Measurements from ENCODE around the gene TCP11L2.

- no peak for TF ChIP-seq ZSCAN18 (tag by site-specific recombination; IDR thresholded peaks at IDR 0.05)
- no peak for TF ChIP-seq ZSCAN16 (tag by site-specific recombination; IDR thresholded peaks at IDR 0.05)
- no peak for TF ChIP-seq CTCF (tag by site-specific recombination; IDR thresholded peaks at IDR 0.05)
- no peak for TF ChIP-seq ZBTB49 (tag by site-specific recombination; IDR thresholded peaks at IDR 0.05; ENCODE audit: low read depth)
- TF ChIP-seq ATF2 (tag by site-specific recombination; IDR thresholded peaks at IDR 0.05; ENCODE audit: low read depth), result no peak
- TF ChIP-seq BCL11A (tag by site-specific recombination; IDR thresholded peaks at IDR 0.05; ENCODE audit: low read depth), result no peak
- TF ChIP-seq ZBTB1 (tag by site-specific recombination; IDR thresholded peaks at IDR 0.05), result no peak
- no peak for TF ChIP-seq ZNF529 (tag by site-specific recombination; IDR thresholded peaks at IDR 0.05; ENCODE audit: insufficient replicate concordance)
- no peak for TF ChIP-seq REST (tag by site-specific recombination; IDR thresholded peaks at IDR 0.05)
- TF ChIP-seq, protein P1, sequence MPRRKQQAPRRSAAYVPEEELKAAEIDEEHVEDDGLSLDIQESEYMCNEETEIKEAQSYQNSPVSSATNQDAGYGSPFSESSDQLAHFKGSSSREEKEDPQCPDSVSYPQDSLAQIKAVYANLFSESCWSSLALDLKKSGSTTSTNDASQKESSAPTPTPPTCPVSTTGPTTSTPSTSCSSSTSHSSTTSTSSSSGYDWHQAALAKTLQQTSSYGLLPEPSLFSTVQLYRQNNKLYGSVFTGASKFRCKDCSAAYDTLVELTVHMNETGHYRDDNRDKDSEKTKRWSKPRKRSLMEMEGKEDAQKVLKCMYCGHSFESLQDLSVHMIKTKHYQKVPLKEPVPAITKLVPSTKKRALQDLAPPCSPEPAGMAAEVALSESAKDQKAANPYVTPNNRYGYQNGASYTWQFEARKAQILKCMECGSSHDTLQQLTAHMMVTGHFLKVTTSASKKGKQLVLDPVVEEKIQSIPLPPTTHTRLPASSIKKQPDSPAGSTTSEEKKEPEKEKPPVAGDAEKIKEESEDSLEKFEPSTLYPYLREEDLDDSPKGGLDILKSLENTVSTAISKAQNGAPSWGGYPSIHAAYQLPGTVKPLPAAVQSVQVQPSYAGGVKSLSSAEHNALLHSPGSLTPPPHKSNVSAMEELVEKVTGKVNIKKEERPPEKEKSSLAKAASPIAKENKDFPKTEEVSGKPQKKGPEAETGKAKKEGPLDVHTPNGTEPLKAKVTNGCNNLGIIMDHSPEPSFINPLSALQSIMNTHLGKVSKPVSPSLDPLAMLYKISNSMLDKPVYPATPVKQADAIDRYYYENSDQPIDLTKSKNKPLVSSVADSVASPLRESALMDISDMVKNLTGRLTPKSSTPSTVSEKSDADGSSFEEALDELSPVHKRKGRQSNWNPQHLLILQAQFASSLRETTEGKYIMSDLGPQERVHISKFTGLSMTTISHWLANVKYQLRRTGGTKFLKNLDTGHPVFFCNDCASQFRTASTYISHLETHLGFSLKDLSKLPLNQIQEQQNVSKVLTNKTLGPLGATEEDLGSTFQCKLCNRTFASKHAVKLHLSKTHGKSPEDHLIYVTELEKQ (tag by site-specific recombination; IDR thresholded peaks at IDR 0.05; ENCODE audit: borderline replicate concordance), result no peak
These were observed 47.8 kb upstream of the TCP11L2 start for GRCh38 chr12:106254724-106255123.
